K562 (cell line): ENCODE measurements around the gene TRAPPC5. TPM values are rescaled to one million over a fixed set of nuclear protein-coding genes. Genes with fewer than 3 reads are reported as not detected.

Source experiments
- CREB1 ChIP-seq, 2 experiments: sonication (generic) in 1 of 2; formaldehyde crosslinking in 1 of 2; IDR thresholded peaks; 2 replicates each; pipeline versions ENCODE4 v1.6.1 to v1.8.0; 2012 to 2022; ENCODE audit warnings: inconsistent platforms in 1 of 2, mild to moderate bottlenecking in 1 of 2, missing genetic modification reagents in 1 of 2, moderate library complexity in 1 of 2
- KDM1A ChIP-seq, 2 experiments: fragments of 450-650 bp; IDR thresholded peaks; 2 replicates each; pipeline ENCODE4 v1.6.1; 2016; ENCODE audit warnings: mild to moderate bottlenecking in 2 of 2
- RBBP5 ChIP-seq: fragments of 200-600 bp; sonication (generic); IDR thresholded peaks from 2 replicates; pipeline ENCODE4 v1.6.1; 2012; ENCODE audit warnings: borderline replicate concordance, mild to moderate bottlenecking, low read length, control low read depth, inconsistent platforms; ENCODE audit not compliant: insufficient read depth, poor library complexity, severe bottlenecking
- ZBTB17 ChIP-seq: fragments of 450-650 bp; formaldehyde crosslinking; IDR thresholded peaks from 2 replicates; pipeline ENCODE4 v1.4.0; 2020; ENCODE audit warnings: mild to moderate bottlenecking
- ZNF274 ChIP-seq: IDR thresholded peaks from 2 replicates; pipeline ENCODE4 v1.6.1; 2011; ENCODE audit warnings: low read depth, mild to moderate bottlenecking, low read length, moderate library complexity, borderline replicate concordance
- polyA plus RNA-seq, 8 experiments: library from polyadenylated mRNA; depleted of rRNA in 4 of 8; stranded (reverse) in 5 of 8; unstranded in 3 of 8; fragments of >200 nt; fragmentation: Nextera tagmentation in 2 of 8; fragmentation: Illumina TruSeq in 1 of 8; extraction: Ambion mirVana in 2 of 8; extraction: Trizol in 1 of 8; gene quantifications; 2 replicates each; pipeline versions ENCODE4 v1.2.1 to v1.2.3, GENCODE V29; 2011 to 2014; ENCODE audit warnings: inconsistent platforms in 1 of 8, missing spikeins in 1 of 8
- total RNA-seq, 7 experiments: library from RNA; depleted of rRNA in 6 of 7; stranded (reverse); fragments of >200 nt in 6 of 7; fragmentation: Illumina TruSeq in 2 of 7; extraction: Trizol in 2 of 7; gene quantifications; 2 replicates each; pipeline versions ENCODE4 v1.2.1 to v1.2.3, GENCODE V29; 2011 to 2021; ENCODE audit warnings: low replicate concordance in 1 of 7
- TF ChIP-seq, protein P1 (sequence below): fragments of 450-650 bp; formaldehyde crosslinking; conservative IDR thresholded peaks from 2 replicates; pipeline ENCODE4 v1.4.0; 2022; ENCODE audit warnings: mild to moderate bottlenecking, missing genetic modification characterization
- TF ChIP-seq, protein P2 (sequence below), 2 experiments: fragments of 200-800 bp in 1 of 2; sonication (Bioruptor generic) in 1 of 2; sonication (generic) in 1 of 2; formaldehyde crosslinking in 1 of 2; IDR thresholded peaks in 1 of 2; conservative IDR thresholded peaks in 1 of 2; 2 replicates each; pipeline versions ENCODE4 v1.5.0 to v1.6.1; 2016 to 2020; ENCODE audit warnings: missing compliant biosample characterization in 1 of 2, missing genetic modification characterization in 1 of 2, missing genetic modification reagents in 1 of 2
- TF ChIP-seq, protein P3 (sequence below): sonication (generic); formaldehyde crosslinking; IDR thresholded peaks from 2 replicates; pipeline ENCODE4 v1.9.0; 2022; ENCODE audit warnings: mild to moderate bottlenecking, missing genetic modification reagents
- TF ChIP-seq, protein P4 (sequence below): fragments of 450-650 bp; IDR thresholded peaks from 2 replicates; pipeline ENCODE4 v1.6.1; 2016; ENCODE audit warnings: low read depth, mild to moderate bottlenecking, moderate library complexity

TRAPPC5 gene
- total and polyA plus RNA-seq, 9 of the 15 experiments (the other 6 are each of a cell fraction or from before 2014, with no cell fraction given) = 2.0 to 76.9 (median 29.3) TPM

DNA sequence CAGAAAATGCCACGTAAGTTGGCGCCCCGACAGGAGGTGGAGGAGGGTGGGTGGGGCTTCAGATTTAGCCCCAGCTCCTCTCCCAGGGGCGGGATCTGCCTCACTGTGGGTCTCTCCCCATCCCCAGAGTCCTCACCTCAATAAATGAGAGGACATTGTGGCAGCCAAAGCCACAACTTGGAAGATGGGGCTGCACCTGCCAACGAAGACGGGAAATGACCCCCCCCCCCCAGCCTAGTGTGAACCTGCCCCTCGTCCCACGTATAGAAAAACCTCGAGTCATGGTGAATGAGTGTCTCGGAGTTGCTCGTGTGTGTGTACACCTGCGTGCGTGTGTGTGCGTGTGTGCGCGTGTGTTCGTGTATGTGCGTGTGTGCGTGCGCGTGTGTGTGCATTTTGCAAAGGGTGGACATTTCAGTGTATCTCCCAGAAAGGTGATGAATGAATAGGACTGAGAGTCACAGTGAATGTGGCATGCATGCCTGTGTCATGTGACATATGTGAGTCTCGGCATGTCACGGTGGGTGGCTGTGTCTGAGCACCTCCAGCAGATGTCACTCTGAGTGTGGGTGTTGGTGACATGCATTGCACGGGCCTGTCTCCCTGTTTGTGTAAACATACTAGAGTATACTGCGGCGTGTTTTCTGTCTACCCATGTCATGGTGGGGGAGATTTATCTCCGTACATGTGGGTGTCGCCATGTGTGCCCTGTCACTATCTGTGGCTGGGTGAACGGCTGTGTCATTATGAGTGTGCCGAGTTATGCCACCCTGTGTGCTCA lies 1.5 kb upstream of the TRAPPC5 start (continued):
- TF ChIP-seq, protein P1, sequence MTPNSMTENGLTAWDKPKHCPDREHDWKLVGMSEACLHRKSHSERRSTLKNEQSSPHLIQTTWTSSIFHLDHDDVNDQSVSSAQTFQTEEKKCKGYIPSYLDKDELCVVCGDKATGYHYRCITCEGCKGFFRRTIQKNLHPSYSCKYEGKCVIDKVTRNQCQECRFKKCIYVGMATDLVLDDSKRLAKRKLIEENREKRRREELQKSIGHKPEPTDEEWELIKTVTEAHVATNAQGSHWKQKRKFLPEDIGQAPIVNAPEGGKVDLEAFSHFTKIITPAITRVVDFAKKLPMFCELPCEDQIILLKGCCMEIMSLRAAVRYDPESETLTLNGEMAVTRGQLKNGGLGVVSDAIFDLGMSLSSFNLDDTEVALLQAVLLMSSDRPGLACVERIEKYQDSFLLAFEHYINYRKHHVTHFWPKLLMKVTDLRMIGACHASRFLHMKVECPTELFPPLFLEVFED (CRISPR knock-in tag) = no peak
- TF ChIP-seq, protein P2, sequence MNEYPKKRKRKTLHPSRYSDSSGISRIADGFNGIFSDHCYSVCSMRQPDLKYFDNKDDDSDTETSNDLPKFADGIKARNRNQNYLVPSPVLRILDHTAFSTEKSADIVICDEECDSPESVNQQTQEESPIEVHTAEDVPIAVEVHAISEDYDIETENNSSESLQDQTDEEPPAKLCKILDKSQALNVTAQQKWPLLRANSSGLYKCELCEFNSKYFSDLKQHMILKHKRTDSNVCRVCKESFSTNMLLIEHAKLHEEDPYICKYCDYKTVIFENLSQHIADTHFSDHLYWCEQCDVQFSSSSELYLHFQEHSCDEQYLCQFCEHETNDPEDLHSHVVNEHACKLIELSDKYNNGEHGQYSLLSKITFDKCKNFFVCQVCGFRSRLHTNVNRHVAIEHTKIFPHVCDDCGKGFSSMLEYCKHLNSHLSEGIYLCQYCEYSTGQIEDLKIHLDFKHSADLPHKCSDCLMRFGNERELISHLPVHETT (CRISPR knock-in tag; conservative IDR thresholded peaks at IDR 0.05 in 1 of 2, IDR thresholded peaks at IDR 0.05 in 1 of 2) = no peak
- TF ChIP-seq ZBTB17 (CRISPR knock-in tag) (no peak), CREB1 (IDR thresholded peaks at IDR 0.05) (no peak), CREB1 (CRISPR knock-in tag; IDR thresholded peaks at IDR 0.05) (no peak), ZNF274 (no peak), RBBP5 (no peak), KDM1A (IDR thresholded peaks at IDR 0.05) (0 out of 4 replicates have a peak, but pooled peaks of 1 of the 2 experiments have one; percentile 16)
- TF ChIP-seq, protein P3, sequence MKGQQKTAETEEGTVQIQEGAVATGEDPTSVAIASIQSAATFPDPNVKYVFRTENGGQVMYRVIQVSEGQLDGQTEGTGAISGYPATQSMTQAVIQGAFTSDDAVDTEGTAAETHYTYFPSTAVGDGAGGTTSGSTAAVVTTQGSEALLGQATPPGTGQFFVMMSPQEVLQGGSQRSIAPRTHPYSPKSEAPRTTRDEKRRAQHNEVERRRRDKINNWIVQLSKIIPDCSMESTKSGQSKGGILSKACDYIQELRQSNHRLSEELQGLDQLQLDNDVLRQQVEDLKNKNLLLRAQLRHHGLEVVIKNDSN (CRISPR knock-in tag) = peak; percentile 72
- TF ChIP-seq, protein P4, sequence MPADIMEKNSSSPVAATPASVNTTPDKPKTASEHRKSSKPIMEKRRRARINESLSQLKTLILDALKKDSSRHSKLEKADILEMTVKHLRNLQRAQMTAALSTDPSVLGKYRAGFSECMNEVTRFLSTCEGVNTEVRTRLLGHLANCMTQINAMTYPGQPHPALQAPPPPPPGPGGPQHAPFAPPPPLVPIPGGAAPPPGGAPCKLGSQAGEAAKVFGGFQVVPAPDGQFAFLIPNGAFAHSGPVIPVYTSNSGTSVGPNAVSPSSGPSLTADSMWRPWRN = no peak
